Stomach (tissue), 9 donors: Measurements from ENCODE around the gene AMPD2. TPM values are rescaled to one million over a fixed set of nuclear protein-coding genes. Genes with fewer than 3 reads are reported as not detected.

Experiments
- DNase-seq, 2 donors: peaks; one replicate each; pipeline versions ENCODE4 v3.0.0 to v3.0.0-alpha.2; 2013 to 2019
- H3K27ac ChIP-seq, 5 donors: fragments of 200-600 bp in 4 of 5; sonication (generic) in 4 of 5; one replicate each; pipeline ENCODE4 v1.5.1; 2013 to 2019; ENCODE audit warnings: mild to moderate bottlenecking in 1 of 5, moderate library complexity in 1 of 5
- H3K27me3 ChIP-seq, 3 donors: fragments of 200-600 bp; sonication (generic); one replicate each; pipeline ENCODE4 v1.5.1; 2017 to 2019; ENCODE audit warnings: mixed run types in 1 of 3
- H3K36me3 ChIP-seq, 4 donors: fragments of 200-600 bp; sonication (generic); 1 replicate in 3 of 4; 2 replicates in 1 of 4; pipeline ENCODE4 v1.5.1; 2016 to 2019
- H3K4me1 ChIP-seq, 4 donors: fragments of 200-600 bp; sonication (generic); one replicate each; pipeline ENCODE4 v1.5.1; 2016 to 2019
- H3K4me3 ChIP-seq, 4 donors: fragments of 200-600 bp; sonication (generic) in 3 of 4; one replicate each; pipeline ENCODE4 v1.5.1; 2016 to 2019; ENCODE audit warnings: mild to moderate bottlenecking in 1 of 4
- H3K9me3 ChIP-seq, 4 donors: fragments of 200-600 bp; sonication (generic); one replicate each; pipeline ENCODE4 v1.5.1; 2016 to 2019
- EP300 ChIP-seq: sonication (generic); formaldehyde crosslinking; IDR thresholded peaks from one replicate; pipeline ENCODE4 v1.6.1; 2017; ENCODE audit warnings: antibody characterized with exemption
- POLR2A ChIP-seq, 4 donors: fragments of 450-650 bp; IDR thresholded peaks; one replicate each; pipeline ENCODE4 v1.6.1; 2016; ENCODE audit warnings: antibody characterized with exemption in 4 of 4, control low read depth in 2 of 4, mild to moderate bottlenecking in 1 of 4, moderate library complexity in 1 of 4
- POLR2AphosphoS5 ChIP-seq, 3 donors: sonication (generic); formaldehyde crosslinking; IDR thresholded peaks; one replicate each; pipeline ENCODE4 v1.6.1; 2016; ENCODE audit warnings: antibody characterized with exemption in 3 of 3
- WGBS, 5 donors: extraction: QIAGEN DNeasy Blood & Tissue Kit in 3 of 5; methylation state at CpG; one replicate each; pipeline versions ENCODE4 v1.1.5 to v1.1.7; 2013 to 2018; 5-methylcytosine and 5-hydroxymethylcytosine counted together
- intact Hi-C: fragments of 100-400 bp; cut with DNase I; formaldehyde crosslinking; loops from one replicate; pipeline ENCODE4 v1.15.1; 2023; ENCODE audit warnings: low total_unique reads
- polyA plus RNA-seq, 3 donors: library from polyadenylated mRNA; stranded (reverse); fragments of 200-250 nt; gene quantifications; one replicate each; pipeline ENCODE4 v1.2.3, GENCODE V29; 2013
- total RNA-seq, 5 donors: library from RNA; depleted of rRNA; stranded (reverse); fragments of >200 nt; gene quantifications; one replicate each; pipeline versions ENCODE4 v1.1.0 to v1.2.3, GENCODE V29; 2014 to 2016
- TF ChIP-seq, protein P1 (sequence below), 7 experiments: fragments of 450-650 bp in 4 of 7; fragments of 200-600 bp in 3 of 7; sonication (generic) in 3 of 7; IDR thresholded peaks; one replicate each; pipeline ENCODE4 v1.5.1; 2016 to 2019; ENCODE audit warnings: antibody characterized with exemption in 7 of 7, control low read depth in 2 of 7, mild to moderate bottlenecking in 1 of 7
- donor health status: healthy with polysubstance abuse.
- donor health status: Bipolar disorder and iron deficiency.
- donor health status: healthy.

AMPD2 gene
- total and polyA plus RNA-seq, 8 donors: 16.1 to 364 (median 72.0) TPM

GRCh38 chr1:109634292-109634691 lies 14.7 kb downstream of the AMPD2 start:
- no peaks in the 10 kb centered on the region for H3K9me3 ChIP-seq
- WGBS, 5 donors: 78 to 84% (median 82%) methylated on average over 6 of the region's 6 CpGs
- H3K27ac ChIP-seq: no peak overlapping the region
- intact Hi-C loops: loop anchor here (5.0 kb wide), 1 partner anchor 92 kb away; no protein-coding TSS in a partner anchor
- H3K4me1 ChIP-seq: peaks cover 15 to 58% (median 34%) of the 10 kb centered on the region in 4 donors
- H3K4me3 ChIP-seq: no peak overlapping the region
- TF ChIP-seq, protein P1, sequence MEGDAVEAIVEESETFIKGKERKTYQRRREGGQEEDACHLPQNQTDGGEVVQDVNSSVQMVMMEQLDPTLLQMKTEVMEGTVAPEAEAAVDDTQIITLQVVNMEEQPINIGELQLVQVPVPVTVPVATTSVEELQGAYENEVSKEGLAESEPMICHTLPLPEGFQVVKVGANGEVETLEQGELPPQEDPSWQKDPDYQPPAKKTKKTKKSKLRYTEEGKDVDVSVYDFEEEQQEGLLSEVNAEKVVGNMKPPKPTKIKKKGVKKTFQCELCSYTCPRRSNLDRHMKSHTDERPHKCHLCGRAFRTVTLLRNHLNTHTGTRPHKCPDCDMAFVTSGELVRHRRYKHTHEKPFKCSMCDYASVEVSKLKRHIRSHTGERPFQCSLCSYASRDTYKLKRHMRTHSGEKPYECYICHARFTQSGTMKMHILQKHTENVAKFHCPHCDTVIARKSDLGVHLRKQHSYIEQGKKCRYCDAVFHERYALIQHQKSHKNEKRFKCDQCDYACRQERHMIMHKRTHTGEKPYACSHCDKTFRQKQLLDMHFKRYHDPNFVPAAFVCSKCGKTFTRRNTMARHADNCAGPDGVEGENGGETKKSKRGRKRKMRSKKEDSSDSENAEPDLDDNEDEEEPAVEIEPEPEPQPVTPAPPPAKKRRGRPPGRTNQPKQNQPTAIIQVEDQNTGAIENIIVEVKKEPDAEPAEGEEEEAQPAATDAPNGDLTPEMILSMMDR (IDR thresholded peaks at IDR 0.05): no peak
- TF ChIP-seq POLR2A (IDR thresholded peaks at IDR 0.05): no peak
- no peak for TF ChIP-seq POLR2AphosphoS5 (IDR thresholded peaks at IDR 0.05)
- TF ChIP-seq EP300: no peak
- H3K27me3 ChIP-seq: no peaks in the 10 kb centered on the region
- no peak for DNase-seq
- H3K36me3 ChIP-seq: peaks cover 20 to 31% (median 24%) of the 10 kb centered on the region in 4 donors

DNA sequence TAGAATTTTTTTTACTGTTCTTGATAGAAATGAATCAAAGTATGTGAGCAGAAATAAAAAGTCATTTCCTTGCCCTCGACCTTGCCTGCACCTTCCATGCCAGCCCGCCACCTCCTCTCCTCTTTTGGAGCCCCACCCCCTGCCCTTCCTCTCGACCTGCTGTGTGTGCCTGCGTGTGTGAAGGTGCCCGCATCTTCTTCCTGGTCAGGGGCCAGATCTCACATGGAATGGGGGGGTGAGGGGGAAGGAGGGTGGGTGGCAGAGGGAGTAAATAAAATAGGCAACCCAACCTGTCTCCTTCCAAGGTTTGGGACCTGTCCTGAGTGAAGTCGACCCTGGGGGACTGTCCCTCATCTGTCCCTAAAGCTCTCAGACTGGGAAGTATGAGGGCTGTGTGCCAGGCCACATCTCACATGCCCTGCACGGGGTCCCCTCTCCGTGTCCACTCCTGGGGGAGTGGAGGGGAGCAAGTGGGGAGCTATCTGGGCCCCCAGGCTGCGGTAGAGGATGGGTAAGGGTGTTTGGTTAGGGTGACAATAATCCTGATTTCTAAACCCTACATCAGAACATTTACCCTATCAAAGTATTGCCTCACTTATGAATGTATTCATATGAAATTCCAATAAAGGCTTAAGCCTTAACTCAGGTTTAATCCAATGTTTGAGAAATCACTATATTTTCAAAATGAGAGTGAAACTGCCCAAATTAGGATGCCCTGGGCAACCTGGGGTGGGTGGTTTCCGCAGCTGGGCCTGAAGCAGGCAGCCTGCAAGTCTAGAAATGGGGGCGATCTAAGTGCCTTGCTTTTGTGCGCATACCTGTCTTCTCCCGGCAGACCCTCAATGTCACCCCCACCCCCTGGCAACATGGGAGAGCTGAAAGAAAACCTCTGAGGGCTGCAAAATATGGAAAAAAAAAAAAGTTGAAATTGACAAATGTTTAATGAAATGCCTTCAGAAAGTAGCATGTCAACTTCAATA lies 15.4 kb downstream of the AMPD2 start:
- Histone ChIP-seq H3K9me3 (no peaks in the 10 kb centered on the region), H3K27ac (no peak overlapping the region), H3K4me1 (peaks cover 17 to 66% (median 37%) of the 10 kb centered on the region in 4 donors), H3K4me3 (no peak overlapping the region), H3K36me3 (peaks cover 13 to 24% (median 16%) of the 10 kb centered on the region in 4 donors), H3K27me3 (no peaks in the 10 kb centered on the region)
- WGBS, 5 donors: 41 to 60% (median 56%) methylated on average over 13 of the region's 13 CpGs
- intact Hi-C loops: loop anchor here (5.0 kb wide), 1 partner anchor 93 kb away; no protein-coding TSS in a partner anchor
- no peak for TF ChIP-seq EP300
- TF ChIP-seq, protein P1 (IDR thresholded peaks at IDR 0.05): no peak
- TF ChIP-seq POLR2AphosphoS5 (IDR thresholded peaks at IDR 0.05): no peak
- TF ChIP-seq POLR2A (IDR thresholded peaks at IDR 0.05): no peak
- no peak for DNase-seq

DNA sequence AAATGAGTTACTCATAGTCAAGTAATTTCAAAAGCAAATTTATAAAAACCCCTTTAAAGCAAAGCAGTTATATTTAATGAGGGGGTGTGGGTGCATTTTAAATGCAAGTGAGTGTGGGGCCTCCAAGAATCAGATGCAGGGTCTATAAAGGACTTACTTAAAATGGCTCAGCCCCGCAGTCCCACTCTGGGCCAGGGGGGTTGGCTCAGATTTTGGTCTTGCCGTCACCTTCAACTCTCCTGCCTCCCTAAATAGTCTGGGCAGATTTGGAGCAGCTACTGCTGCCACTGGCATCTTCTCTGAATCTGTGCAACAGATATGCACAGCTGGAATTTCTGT lies 16.2 kb downstream of the AMPD2 start:
- intact Hi-C loops: no loop called here

More for the DNA sequence above, 16.2 kb downstream of the AMPD2 start:
- Histone ChIP-seq H3K27me3 (no peaks in the 10 kb centered on the region), H3K4me3 (no peak overlapping the region), H3K4me1 (peaks cover 17 to 73% (median 37%) of the 10 kb centered on the region in 4 donors), H3K9me3 (no peaks in the 10 kb centered on the region), H3K27ac (peak overlapping the region in 1 of 5 donors; percentile 27), H3K36me3 (peaks cover 7 to 16% (median 11%) of the 10 kb centered on the region in 4 donors)
- no peak for TF ChIP-seq EP300
- TF ChIP-seq, protein P1 (IDR thresholded peaks at IDR 0.05): no peak
- WGBS, 5 donors: 54 to 83% (median 76%) methylated on average over 2 of the region's 2 CpGs
- no peak for DNase-seq
